Tongue (tissue), 2 donors: Measurements from ENCODE around the gene TMEM229A. TPM values are rescaled to one million over a fixed set of nuclear protein-coding genes. Genes with fewer than 3 reads are reported as not detected.
"Not testable (repeated sequence)": the region's sequence is repeated elsewhere in the genome, so short reads cannot be mapped to it uniquely, and the experiment has no call there.

Source experiments
- DNase-seq: peaks from one replicate; pipeline ENCODE4 v3.0.0-alpha.2; 2015
- total RNA-seq: library from RNA; depleted of rRNA; stranded (reverse); fragments of >200 nt; gene quantifications from one replicate; pipeline ENCODE4 v1.2.3, GENCODE V29; 2014

The TMEM229A gene
- total RNA-seq, 1 donor from 2014 or later = not detected

DNA sequence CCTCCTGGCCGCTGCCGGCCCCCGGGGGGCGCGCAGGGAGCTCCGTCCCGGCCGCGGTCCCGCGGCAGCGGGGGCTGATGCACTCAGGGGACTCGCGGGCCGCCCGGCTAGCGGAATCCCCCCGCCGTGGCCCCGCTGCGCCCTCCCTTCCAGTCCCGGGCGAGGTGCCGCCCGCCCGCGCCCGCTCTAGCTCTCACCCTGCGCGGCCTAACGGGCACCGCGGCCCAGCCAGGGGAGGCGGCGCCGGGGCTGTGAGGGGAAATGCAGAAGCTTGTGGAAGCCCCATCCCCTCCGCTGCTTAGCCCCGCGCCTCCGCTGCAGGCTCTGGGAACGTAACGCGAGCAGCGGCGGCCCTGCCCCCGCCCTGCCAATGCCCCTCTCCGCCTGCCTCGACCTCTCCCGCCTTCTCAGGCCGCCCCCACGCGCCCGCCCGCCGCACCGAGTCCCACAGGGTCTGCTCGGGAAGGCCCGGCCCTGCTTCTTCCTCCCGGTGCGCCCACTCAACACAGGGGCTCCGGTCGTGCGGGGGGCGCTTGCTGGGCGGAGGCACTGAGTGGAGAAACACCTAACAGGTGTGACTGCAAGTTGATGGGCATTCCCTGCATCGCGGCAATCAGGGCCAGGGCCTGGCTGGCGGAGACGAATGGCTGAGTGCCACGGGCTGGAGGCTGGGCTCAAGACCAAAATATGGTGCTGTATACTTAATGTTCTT, 384 bp upstream of the TMEM229A start:
- DNase-seq = peak; percentile 73

DNA sequence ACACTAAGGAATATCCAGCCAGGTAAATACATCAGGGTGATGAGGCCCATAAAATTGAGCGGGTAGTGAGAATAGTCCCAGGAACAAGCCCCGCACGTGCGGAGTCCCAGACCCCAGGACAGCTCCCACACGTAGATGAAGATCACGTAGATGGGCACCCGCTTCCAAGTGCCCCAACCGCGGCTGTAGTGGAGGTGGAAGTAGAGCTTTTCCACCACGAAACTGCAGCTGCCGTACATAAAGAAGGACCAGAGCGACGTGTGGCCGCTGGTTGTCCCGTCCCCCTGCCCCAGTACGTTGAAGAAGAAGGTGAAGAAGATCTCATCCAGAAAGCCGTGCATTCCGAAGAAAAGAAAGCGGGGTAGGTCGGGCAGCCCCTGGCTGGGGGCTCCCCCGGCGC, 948 bp downstream of the TMEM229A start:
- peak; percentile 5 for DNase-seq

DNA sequence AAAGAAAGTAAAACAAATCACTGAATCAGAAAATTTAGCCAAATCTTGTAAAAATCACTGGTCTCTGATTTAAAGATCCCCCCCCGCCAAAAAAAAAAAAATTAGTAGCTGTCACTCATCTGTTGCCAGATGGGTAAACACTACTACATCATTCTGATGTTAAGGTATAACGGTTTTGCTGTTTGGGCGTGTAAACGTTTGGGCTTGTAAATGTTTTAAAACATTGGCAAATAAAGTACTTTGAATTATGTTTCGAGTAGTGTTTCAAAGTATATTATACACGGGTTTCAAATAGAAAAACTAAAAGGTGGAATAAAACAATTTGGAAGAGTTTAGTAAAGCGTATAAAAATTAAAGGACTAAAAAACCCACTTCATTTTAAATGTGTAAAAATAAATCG, 1.5 kb downstream of the TMEM229A start:
- no peak for DNase-seq

DNA sequence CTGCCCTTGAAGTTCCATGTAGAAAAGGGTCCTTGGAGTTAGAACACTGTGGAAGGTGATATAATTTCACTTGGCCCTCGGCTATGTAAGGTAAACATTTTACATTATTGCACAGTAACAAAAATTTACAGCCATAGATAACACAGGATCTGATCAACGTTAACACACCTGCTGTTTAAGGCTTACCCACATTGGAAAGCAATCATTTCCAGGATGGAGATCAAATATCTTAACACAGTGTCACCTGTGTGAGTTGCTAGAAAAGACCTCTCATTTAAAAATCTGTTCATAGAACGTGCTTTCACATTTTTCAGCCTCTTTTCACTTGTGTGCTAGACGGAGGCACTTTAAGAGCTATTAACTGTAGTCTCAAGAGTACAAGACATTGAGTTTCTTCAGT, 1.9 kb downstream of the TMEM229A start:
- DNase-seq = no peak

DNA sequence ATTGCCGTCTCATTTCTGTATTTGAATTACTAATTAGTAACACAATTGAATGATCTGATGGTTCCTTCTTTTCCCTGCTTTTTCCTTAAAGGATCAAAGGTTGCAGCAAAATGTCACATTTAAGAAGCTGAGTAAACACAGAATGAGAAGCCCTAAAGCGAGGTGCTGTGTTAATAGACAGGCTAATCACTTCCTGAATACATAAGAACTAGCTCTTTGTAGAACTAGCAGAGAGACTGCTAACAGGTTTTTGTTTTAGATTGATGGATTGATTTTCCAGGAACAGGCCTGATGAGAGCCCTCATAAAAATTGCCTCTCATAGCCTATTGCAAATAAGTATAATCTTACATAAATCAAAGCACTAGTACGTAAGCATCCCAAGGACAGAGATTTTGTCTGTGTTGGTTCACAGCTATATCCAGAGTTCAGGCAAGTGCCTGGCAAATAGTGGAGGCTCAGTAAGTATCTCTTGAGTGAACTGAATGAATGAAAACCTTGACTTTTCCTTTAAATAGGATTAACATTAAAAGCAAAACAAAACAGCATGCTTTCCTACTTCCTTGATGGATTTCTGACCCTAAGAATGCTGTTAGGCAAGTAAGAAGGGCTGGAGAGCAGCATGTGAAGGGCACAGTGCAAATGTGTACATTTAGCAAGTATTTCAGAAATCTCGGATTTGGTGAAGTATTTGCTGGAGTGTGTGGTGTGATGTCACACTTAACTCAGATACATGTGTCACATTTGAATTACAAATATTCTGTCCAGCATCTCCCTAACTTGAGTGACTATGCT, 3.3 kb downstream of the TMEM229A start:
- no peak for DNase-seq

DNA sequence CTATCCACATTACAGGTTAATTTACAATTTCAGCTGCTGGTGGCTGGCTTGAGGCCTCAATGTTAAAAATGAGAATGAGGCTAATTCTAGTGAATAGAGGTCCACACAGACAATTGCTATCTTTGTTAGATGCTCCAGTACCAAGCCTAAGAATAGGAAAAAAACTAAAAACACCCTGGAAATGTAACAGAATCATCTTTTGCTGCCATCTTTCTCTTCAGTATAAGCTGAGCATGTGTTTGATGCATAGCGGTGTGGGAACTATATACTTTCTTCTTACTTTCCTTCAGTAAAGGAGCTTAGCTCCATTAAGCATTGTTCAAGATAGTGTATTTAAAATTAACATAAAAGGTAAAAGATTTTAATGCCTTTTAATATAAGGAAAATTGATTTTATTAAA, 5.6 kb downstream of the TMEM229A start:
- no peak for DNase-seq

DNA sequence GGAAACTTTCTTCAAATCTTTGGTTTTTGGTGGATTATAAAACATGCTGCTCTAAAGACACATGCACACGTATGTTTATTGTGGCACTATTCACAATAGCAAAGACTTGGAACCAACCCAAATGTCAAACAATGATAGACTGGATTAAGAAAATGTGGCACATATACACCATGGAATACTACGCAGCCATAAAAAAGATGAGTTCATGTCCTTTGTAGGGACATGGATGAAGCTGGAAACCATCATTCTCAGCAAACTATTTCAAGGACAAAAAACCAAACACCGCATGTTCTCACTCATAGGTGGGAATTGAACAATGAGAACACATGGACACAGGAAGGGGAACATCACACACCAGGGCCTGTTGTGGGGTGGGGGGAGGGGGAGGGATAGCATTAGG, 8.5 kb downstream of the TMEM229A start:
- DNase-seq = not testable (repeated sequence)

DNA sequence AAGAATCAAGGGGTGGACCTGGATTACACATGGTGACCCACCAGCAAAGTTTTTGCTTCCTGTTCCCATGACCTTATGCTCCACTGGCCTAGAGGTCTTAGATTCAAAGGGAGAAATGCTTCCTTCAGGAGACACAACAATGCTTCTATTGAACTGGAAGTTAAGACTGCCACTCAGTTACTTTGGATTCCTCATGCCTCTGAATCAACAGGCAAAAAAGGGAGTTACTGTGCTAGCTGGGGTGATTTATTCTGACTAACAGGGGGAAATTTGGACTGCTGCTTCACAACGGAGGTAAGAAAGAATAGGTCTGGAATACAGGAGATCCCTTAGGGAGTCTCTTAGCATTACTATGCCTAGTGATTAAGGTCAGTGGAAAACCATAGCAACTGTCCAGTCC, 10.3 kb downstream of the TMEM229A start:
- no peak for DNase-seq

DNA sequence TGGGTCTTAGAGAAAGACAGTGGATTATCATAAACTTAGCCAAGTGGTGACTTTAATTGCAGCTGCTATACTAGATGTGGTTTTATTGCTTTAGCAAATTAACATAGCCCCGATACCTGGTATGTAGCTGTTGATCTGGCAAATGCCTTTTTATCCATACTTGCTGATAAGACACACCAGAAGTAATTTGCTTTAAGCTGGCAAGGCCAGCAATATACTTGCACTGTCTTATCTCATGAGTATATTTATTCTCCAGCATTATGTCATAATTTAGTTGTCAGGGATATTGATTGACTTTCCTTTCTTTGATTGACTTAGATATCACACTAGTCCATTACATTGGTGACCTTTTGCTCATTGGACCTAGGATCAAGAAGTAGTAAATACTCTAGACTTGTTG, 12.8 kb downstream of the TMEM229A start:
- no peak for DNase-seq

DNA sequence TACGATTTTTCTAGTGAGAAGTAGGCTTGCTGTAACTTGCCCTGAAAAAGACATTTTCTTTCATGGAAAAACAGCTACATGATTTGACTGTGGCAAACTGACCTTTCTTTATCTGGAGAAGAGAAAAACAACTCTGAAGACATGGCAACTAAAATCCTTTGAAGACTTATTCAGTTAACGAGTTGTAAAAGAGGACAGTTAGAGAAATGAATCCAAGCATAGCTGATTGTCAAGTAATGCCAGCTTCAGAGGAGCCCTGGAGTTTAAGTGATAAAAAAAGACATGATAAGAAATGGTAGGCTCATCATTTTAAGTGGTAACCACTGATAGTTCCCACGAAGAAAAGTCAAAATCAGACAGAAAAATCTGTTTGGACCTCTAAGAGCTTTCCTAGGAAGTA, 19.6 kb downstream of the TMEM229A start:
- no peak for DNase-seq

DNA sequence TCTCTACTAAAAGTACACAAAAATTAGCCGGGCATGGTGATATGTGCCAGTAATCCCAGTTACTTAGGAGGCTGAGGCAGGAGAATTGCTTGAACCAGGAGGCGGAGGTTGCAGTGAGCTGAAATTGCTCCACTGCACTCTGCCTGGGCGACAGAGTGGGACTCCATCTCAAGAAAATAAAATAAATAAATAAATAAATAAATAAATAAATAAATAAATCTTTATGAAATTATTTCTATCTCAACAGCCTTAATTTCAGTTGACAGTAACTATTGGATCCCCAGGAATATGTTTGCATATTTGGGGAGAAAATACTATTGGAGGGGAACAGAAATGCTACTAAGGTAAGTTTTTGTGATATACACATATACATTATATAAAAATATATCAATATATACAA, 20.0 kb downstream of the TMEM229A start:
- DNase-seq = no peak

DNA sequence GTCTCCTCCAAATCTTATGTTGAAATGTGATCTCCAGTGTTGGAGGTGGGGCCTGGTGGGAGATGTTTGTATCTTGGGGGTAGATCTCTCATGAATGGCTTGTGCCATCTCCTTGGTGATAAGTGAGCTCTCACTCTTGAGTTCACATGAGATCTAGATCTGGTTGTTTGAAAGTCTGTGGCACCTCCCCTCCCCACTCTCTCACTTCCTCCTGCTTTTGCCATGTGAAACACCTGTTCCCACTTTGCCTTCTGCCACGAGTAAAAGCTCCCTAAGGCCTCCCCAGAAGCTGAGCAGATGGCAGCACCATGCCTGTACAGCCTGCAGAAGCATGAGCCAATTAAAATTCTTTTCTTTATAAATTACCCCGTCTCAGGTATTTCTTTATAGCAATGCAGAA, 23.5 kb downstream of the TMEM229A start:
- DNase-seq = no peak

DNA sequence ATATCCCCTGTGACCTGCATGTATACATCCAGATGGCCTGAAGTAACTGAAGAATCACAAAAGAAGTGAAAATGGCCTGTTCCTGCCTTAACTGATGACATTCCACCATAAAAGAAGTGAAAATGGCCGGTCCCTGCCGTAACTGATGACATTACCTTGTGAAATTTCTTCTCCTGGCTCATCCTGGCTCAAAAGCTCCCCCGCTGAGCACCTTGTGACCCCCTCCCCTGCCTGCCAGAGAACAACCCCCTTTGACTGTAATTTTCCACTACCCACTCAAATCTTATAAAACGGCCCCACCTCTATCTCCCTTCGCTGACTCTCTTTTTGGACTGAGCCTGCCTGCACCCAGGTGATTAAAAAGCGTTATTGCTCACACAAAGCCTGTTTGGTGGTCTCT, 24.6 kb downstream of the TMEM229A start:
- not testable (repeated sequence) for DNase-seq

DNA sequence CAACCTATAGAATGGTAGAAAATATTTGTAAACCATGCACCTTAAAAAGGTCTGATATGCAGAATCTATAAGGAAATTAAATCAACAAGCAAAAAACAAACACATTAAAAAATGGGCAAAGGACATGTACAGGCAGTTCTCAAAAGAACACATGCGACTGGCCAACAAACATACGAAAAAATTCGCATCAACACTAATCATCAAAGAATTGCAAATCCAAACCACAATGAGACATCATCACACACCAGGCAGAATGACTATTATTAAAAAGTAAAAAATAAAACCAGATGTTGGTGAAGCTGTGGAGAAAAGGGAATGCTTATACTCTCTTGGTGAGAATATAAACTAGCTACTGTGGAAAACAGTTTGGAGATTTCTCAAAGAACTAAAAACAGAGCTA, 33.2 kb downstream of the TMEM229A start:
- DNase-seq = no peak

DNA sequence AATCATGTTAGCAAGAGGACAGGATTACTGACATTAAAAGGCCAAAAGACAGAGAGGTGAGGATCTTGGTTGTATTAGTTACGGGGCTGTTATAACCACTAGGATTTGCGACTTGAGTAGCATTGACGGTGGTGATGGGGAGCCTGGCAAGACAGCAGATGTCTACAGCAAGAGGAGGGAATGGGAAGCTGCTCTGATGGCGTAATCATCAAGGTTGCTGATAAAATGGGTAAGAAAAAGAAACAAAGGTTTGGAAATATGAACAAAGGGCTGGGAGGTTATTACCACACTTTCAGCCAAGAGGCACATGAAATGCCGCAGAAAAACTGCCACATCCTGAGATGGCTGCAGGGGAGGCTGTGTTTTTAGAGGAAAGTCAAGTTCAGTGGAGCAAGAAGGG, 33.9 kb downstream of the TMEM229A start:
- no peak for DNase-seq

DNA sequence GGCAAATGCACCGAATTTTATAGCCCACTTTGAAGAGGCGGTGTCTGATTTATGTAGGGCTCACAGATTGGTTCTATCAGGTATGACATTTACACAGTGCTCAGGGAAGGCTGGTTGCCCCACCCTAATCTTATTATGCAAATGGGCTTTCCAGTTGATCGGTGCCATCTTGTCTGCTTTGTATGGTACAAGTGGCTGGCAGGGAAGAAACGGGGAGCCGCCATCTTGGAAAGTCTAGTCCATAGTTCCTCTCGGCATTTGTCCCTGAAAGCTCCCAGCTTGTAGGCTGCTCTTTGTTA, 36.6 kb downstream of the TMEM229A start:
- DNase-seq = no peak

DNA sequence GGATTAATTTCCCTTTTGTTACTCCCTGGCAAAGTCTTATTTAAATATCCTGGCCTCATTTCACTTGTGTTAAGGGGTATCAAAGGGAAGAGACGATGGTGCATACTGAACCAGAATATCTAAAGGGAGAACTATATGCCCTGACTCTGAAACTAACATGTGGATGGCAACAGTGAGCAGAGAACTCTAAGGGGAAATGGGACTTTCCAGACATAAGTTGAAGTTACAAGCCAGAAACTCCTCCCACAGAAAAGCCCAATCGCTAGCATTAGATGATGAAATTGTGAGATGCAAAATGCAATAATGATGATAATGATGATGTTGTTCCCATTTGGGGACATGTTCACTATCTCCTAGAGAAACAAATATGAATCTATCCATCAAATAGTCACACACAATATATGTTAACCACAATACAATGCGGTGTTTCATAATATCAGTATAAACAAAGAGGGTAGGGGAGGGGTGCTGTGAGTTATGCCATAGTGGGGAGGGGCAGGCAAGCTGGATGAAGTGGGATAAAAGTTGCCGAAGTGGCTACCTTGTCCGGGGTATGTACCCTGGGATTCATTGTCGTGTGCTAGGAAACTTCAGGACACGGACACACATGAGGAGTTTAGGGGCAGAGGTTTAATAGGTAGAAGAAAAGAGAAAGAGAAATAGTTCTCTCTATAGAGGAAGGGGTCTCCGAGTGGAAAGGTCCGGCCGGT, 37.1 kb downstream of the TMEM229A start:
- DNase-seq = no peak

DNA sequence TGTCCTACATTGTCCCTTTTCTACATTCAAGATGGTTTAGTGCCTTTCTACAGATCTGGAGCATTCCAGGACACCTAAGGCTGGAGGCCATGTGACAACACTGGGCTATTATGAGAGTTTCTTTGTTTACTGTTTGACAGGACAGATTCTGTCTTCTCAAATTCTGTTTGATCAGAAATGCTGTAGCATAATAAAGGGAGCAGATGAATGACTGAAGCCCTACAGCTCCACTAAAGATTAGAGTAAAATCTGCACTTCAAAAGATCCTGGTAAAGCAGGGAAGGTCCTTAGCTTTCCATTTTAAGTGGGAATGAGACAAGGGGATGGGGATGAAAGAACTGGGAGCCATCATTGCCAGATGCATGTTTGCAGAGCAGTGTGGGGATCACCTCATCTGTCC, 38.4 kb downstream of the TMEM229A start:
- no peak for DNase-seq

DNA sequence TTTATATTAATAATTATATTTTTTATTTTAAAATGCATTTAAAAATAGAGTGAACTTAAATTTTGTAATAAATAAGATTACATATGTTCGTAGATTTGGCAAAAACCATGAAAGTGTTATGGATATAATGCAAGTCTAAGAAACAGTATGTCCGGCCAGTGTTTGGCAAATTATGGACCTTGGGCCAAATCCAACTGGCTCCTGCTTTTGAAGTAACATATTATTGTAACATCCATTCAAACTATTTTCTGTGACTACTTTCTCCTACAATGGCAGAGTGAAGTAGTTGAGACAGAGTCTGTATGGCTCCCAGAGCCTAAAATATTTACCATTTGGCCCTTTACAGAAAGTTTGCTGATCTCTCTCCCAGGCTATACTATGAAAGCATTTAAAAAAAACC, 38.9 kb downstream of the TMEM229A start:
- DNase-seq = no peak

DNA sequence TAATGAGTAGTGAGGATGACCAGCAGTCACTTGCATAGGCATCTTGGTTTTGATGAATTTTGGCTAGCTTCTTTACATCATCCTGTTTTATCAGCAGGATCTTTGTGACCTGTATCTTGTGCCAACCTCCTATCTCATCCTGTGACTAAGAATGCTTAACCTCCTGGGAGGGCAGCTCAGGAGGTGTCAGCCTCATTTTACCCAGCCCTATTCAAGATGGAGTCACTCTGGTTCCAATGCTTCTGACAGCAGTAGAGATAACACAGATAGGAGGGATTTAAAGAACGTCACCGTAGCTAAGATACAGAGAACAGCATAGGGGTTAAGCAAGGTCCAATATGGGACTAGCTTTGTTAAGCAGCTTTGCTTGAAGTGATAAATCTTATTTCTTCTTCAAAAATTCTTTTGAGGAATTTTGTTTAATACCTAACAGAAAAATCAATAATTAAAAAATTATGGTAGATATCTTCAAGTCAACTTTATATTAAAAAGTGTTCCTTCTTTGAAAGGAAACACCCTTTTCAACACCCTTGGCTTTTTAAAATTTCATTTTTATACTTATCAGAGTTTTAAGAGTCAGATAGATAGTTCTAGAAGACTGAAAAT, 39.9 kb downstream of the TMEM229A start:
- DNase-seq = no peak

DNA sequence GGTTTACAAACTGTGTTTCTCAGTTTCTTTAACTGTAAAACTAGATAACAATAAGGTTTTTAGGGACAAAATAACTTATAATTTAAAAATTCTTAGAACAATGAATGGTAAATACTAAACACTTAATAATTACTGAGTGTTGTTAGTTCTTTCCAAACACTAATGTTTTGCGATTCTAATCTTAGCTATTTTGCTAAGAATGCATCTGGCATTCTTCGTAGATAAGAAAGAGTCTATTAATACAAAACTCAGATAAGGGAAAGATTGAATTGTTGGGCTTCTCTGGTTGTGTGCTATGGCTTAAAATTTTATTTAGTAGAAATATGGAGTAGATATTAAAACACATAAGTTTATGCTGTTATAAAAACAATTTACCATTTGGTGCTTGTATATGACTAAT, 45.4 kb downstream of the TMEM229A start:
- no peak for DNase-seq
